T-cell (primary cell): ENCODE data around the gene DDX17. TPM values are rescaled to one million over a fixed set of nuclear protein-coding genes. Genes with fewer than 3 reads are reported as not detected.

Experiments
- ATAC-seq, 4 experiments: fragments of 200-7000 bp in 3 of 4; fragments of 150-1000 bp in 1 of 4; cut with Tn5 transposase; replicated peaks in 1 of 4; 1 replicate in 3 of 4; 2 replicates in 1 of 4; pipeline ENCODE4 v1.10.0; 2021; ENCODE audit warnings: moderate library complexity in 3 of 4, mild to moderate bottlenecking in 2 of 4, moderate number of reproducible peaks in 1 of 4
- CTCF ChIA-PET, 2 donors: fragments of 300-600 bp; sonication (Branson Sonifier 250); formaldehyde crosslinking; loops; one replicate each; lab custom pipeline; 2022; ENCODE audit warnings: antibody characterized with exemption in 2 of 2; lab: Charles Lee
- POLR2A ChIA-PET, 2 donors: fragments of 300-600 bp; sonication (Branson Sonifier 250); formaldehyde crosslinking; loops; one replicate each; lab custom pipeline; 2022; ENCODE audit warnings: antibody characterized with exemption in 2 of 2; lab: Charles Lee
- DNase-seq, 35 experiments: peaks; one replicate each; pipeline versions ENCODE4 v3.0.0 to v3.0.0-alpha.2; 2013 to 2023
- H3K27ac ChIP-seq: one replicate; pipeline ENCODE4 v1.5.1; 2013; ENCODE audit warnings: low read length
- H3K27me3 ChIP-seq, 2 experiments: replicated peaks in 1 of 2; 1 replicate in 1 of 2; 2 replicates in 1 of 2; pipeline versions ENCODE4 v1.6.1 to v1.7.0; 2013; ENCODE audit warnings: low read length in 1 of 2, mixed read lengths in 1 of 2; ENCODE audit not compliant: control insufficient read depth in 2 of 2, insufficient read depth in 2 of 2; ENCODE audit errors: extremely low read depth in 1 of 2
- H3K36me3 ChIP-seq, 2 donors: 1 replicate in 1 of 2; 2 replicates in 1 of 2; pipeline versions ENCODE4 v1.6.1 to v1.7.0; 2013; ENCODE audit warnings: low read length in 1 of 2; ENCODE audit not compliant: control insufficient read depth in 2 of 2, insufficient read depth in 1 of 2; ENCODE audit errors: extremely low read depth in 1 of 2
- H3K4me1 ChIP-seq, 2 experiments: 1 replicate in 1 of 2; 2 replicates in 1 of 2; pipeline versions ENCODE4 v1.6.1 to v1.7.0; 2013; ENCODE audit warnings: low read length in 2 of 2, mixed read lengths in 1 of 2; ENCODE audit not compliant: insufficient read depth in 2 of 2, control insufficient read depth in 1 of 2; ENCODE audit errors: extremely low read depth in 1 of 2
- H3K4me3 ChIP-seq, 2 donors: 1 replicate in 1 of 2; 2 replicates in 1 of 2; pipeline versions ENCODE4 v1.5.1 to v1.7.0; 2013; ENCODE audit warnings: mild to moderate bottlenecking in 2 of 2, low read length in 1 of 2, moderate library complexity in 1 of 2; ENCODE audit not compliant: control insufficient read depth in 1 of 2; ENCODE audit errors: extremely low read depth in 1 of 2
- H3K9me3 ChIP-seq: 2 replicates; pipeline ENCODE4 v1.7.0; 2013
- H3K27ac Mint-ChIP-seq, 2 donors: one replicate each; pipeline ENCODE4 v1.8.0; 2020 to 2021; ENCODE audit warnings: mild to moderate bottlenecking in 2 of 2, mixed read lengths in 2 of 2
- H3K27me3 Mint-ChIP-seq, 2 donors: one replicate each; pipeline ENCODE4 v1.8.0; 2021 to 2022; ENCODE audit warnings: mixed read lengths in 2 of 2
- H3K36me3 Mint-ChIP-seq: one replicate; pipeline ENCODE4 v1.8.0; 2021; ENCODE audit warnings: mixed read lengths
- H3K4me1 Mint-ChIP-seq, 3 donors: one replicate each; pipeline ENCODE4 v1.8.0; 2020 to 2022; ENCODE audit warnings: mixed read lengths in 3 of 3, mild to moderate bottlenecking in 1 of 3
- H3K4me3 Mint-ChIP-seq, 3 donors: one replicate each; pipeline ENCODE4 v1.8.0; 2020 to 2022; ENCODE audit warnings: mild to moderate bottlenecking in 3 of 3, mixed read lengths in 3 of 3, moderate library complexity in 3 of 3
- H3K9me3 Mint-ChIP-seq, 3 donors: one replicate each; pipeline ENCODE4 v1.8.0; 2020 to 2022; ENCODE audit warnings: mixed read lengths in 3 of 3
- WGBS: methylation state at CpG from one replicate; pipeline ENCODE4 v1.1.5; 2013; ENCODE audit warnings: missing lambda C conversion rate; ENCODE audit not compliant: insufficient coverage; 5-methylcytosine and 5-hydroxymethylcytosine counted together
- total RNA-seq, 35 experiments: library from RNA in 6 of 35; stranded (reverse) in 6 of 35; fragments of 120-200 nt in 1 of 35; gene quantifications; one replicate each; pipeline versions ENCODE4 v1.2.1 to v1.2.4 and lab custom pipeline; 2013 to 2026

DDX17 gene
- total RNA-seq, 5 donors from 2014 or later (not counting 1 experiment from before 2014, with no cell fraction given), result 589 to 907 (median 850) TPM

DNA sequence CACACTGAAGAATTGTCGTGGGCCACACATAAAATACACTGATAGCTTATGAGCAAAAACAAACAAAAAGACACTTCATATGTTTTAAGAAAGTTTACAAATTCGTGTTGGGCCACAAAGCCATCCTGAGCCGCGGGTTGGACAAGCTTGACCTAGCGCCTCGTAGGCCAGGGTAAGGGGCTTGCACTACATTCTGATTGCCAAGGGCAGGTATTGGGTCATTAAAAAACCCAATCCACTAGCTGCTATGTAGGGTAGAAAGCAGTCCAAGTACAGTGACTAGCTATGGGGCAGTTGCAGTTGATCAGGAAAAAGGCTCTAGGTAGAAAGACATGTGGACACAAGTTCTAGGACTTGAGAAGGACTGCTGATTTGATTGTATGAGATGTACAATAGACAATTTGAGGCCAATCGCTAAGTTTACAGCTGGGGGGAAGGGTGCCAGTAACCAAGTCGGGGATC, 24.2 kb downstream of the DDX17 start:
- Mint-ChIP-seq H3K27me3 (no peaks in the 10 kb centered on the region), H3K9me3 (no peaks in the 10 kb centered on the region), H3K4me1 (peaks cover 21 to 28% (median 27%) of the 10 kb centered on the region in 3 donors), H3K4me3 (no peak overlapping the region), H3K27ac (no peak overlapping the region), H3K36me3 (peaks cover 51% of the 10 kb centered on the region)
- Histone ChIP-seq H3K4me1 (peaks cover 0 to 5% of the 10 kb centered on the region in 2 experiments), H3K9me3 (no peaks in the 10 kb centered on the region), H3K4me3 (no peak overlapping the region), H3K27ac (no peak overlapping the region), H3K36me3 (peaks cover 10 to 71% of the 10 kb centered on the region in 2 donors), H3K27me3 (no peaks in the 10 kb centered on the region)
- ATAC-seq (peak in 1 of 4 experiments; percentile 5), DNase-seq (no peak)
- 97% methylated on average over 6 of the region's 8 CpGs for WGBS
- ChIA-PET POLR2A (no interaction called here), CTCF (no interaction called here)

GRCh38 chr22:38481162-38481870, 24.8 kb downstream of the DDX17 start:
- Histone ChIP-seq H3K27me3 (no peaks in the 10 kb centered on the region), H3K9me3 (no peaks in the 10 kb centered on the region), H3K4me1 (peaks cover 0 to 5% of the 10 kb centered on the region in 2 experiments), H3K36me3 (peaks cover 10 to 65% of the 10 kb centered on the region in 2 donors), H3K27ac (no peak overlapping the region), H3K4me3 (no peak overlapping the region)
- no peak for ATAC-seq
- no peaks in the 10 kb centered on the region for H3K27me3 Mint-ChIP-seq
- peaks cover 17 to 23% (median 21%) of the 10 kb centered on the region in 3 donors for H3K4me1 Mint-ChIP-seq
- H3K27ac Mint-ChIP-seq, result peak overlapping the region; percentile 5 to 7
- H3K36me3 Mint-ChIP-seq, result peaks cover 45% of the 10 kb centered on the region
- POLR2A ChIA-PET, result no interaction called here
- no peak for DNase-seq
- H3K9me3 Mint-ChIP-seq, result no peaks in the 10 kb centered on the region
- no CpG with 5 or more reads among the region's 3 CpGs for WGBS
- CTCF ChIA-PET, result interaction anchor here in 1 of 2 donors (0.5 kb wide), 1 partner anchor 188 kb away, joined by 3 read pairs; no protein-coding TSS in a partner anchor
- H3K4me3 Mint-ChIP-seq, result no peak overlapping the region

DNA sequence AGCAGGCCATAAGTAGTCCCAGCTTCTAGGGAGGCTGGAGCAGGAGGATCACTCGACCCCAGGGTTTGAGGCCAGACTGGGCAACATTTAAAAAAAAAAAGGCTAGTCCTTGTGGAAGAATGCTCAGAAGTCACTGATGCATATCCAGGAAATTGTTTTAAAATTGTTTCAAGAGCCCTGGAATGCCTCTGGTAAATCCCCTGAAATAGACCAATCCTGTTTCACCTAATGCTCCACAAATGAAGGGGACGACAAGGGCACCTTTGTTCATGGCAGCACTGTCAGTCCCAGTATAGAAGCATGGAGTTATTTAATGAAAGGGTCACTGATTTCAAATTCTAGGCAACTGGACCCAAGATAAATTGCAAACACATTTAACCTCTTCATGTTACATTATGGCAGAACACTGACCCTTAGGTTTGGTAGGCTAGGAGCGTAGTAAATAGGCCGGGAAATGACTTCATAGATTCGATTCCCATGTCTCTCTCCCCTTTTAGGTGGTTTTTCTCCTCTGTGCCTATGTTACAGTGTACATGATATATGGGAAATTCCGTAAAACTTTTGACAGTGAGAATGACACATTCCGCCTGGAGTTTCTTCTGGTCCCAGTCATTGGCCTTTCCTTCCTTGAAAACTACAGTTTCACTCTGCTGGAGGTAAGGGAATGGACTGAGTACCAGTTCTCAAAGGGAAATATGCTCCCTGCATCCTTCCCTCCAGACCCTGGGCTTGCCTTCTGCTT, 26.8 kb downstream of the DDX17 start:
- H3K27ac ChIP-seq, result no peak overlapping the region
- CTCF ChIA-PET, result no interaction called here
- Mint-ChIP-seq H3K4me3 (no peak overlapping the region), H3K27me3 (no peaks in the 10 kb centered on the region), H3K27ac (peak overlapping the region in 1 of 2 donors; percentile 52), H3K4me1 (peaks cover 6 to 11% (median 10%) of the 10 kb centered on the region in 3 donors), H3K9me3 (no peaks in the 10 kb centered on the region), H3K36me3 (peaks cover 31% of the 10 kb centered on the region)
- DNase-seq (no peak), ATAC-seq (no peak)
- H3K4me1 ChIP-seq, result no peaks in the 10 kb centered on the region
- 100% methylated on average over 1 of the region's 7 CpGs for WGBS
- H3K36me3 ChIP-seq, result peaks cover 6 to 45% of the 10 kb centered on the region in 2 donors
- POLR2A ChIA-PET, result interaction anchor here (0.6 to 0.7 kb wide), 2 partner anchors 21 to 271 kb away, joined by 9 to 11 read pairs; no protein-coding TSS in a partner anchor
- no peaks in the 10 kb centered on the region for H3K9me3 ChIP-seq
- no peak overlapping the region for H3K4me3 ChIP-seq
- no peaks in the 10 kb centered on the region for H3K27me3 ChIP-seq

DNA sequence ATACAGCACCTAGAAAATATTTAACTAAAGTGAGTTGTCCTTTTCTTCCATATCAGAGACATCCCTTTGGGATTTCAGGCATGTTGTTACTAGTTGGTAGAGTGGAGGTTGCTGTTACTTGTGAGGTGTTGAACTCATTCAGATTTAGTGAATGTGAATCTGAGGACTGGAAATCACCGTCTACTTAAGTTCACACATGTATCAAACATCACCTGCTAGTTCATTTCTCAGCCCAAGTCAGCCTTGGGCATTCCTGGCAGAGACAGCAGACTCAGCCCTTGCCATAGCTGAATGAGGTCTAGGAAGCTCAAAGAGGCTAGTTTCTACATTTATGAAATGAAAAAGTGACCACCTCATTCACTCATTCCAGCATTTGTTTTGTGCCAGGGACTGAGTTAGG, 28.5 kb downstream of the DDX17 start:
- WGBS, result no CpG with 5 or more reads among the region's 1 CpG
- no peaks in the 10 kb centered on the region for H3K9me3 ChIP-seq
- DNase-seq (no peak), ATAC-seq (no peak)
- Mint-ChIP-seq H3K27ac (peak overlapping the region in 1 of 2 donors; percentile 19), H3K36me3 (peaks cover 14% of the 10 kb centered on the region), H3K9me3 (no peaks in the 10 kb centered on the region), H3K4me1 (peaks cover 3 to 10% (median 4%) of the 10 kb centered on the region in 3 donors), H3K27me3 (no peaks in the 10 kb centered on the region), H3K4me3 (no peak overlapping the region)
- CTCF ChIA-PET, result no interaction called here
- no peaks in the 10 kb centered on the region for H3K4me1 ChIP-seq
- no peak overlapping the region for H3K27ac ChIP-seq
- H3K36me3 ChIP-seq, result peaks cover 6 to 29% of the 10 kb centered on the region in 2 donors
- H3K27me3 ChIP-seq, result no peaks in the 10 kb centered on the region
- H3K4me3 ChIP-seq, result no peak overlapping the region
- POLR2A ChIA-PET, result no interaction called here

- H3K36me3 ChIP-seq, result peaks cover 0 to under 1% of the 10 kb centered on the region in 2 donors
- no peak for ATAC-seq
- WGBS, result 93% methylated on average over 5 of the region's 10 CpGs
- peaks cover 0 to 21% of the 10 kb centered on the region in 2 experiments for H3K27me3 ChIP-seq
- Mint-ChIP-seq H3K4me3 (no peak overlapping the region), H3K27ac (no peak overlapping the region), H3K4me1 (peaks cover 3 to 5% (median 4%) of the 10 kb centered on the region in 3 donors), H3K9me3 (no peaks in the 10 kb centered on the region), H3K27me3 (peaks cover 0 to 2% of the 10 kb centered on the region in 2 donors), H3K36me3 (no peaks in the 10 kb centered on the region)
- POLR2A ChIA-PET, result no interaction called here
- H3K9me3 ChIP-seq, result no peaks in the 10 kb centered on the region
- no peaks in the 10 kb centered on the region for H3K4me1 ChIP-seq
- H3K27ac ChIP-seq, result no peak overlapping the region
- H3K4me3 ChIP-seq, result no peak overlapping the region
- CTCF ChIA-PET, result interaction anchor here in 1 of 2 donors (0.6 kb wide), 1 partner anchor 217 kb away, joined by 3 read pairs; no protein-coding TSS in a partner anchor
- no peak for DNase-seq
Measured at GRCh38 chr22:38474003-38474607, 32.0 kb downstream of the DDX17 start.

DNA sequence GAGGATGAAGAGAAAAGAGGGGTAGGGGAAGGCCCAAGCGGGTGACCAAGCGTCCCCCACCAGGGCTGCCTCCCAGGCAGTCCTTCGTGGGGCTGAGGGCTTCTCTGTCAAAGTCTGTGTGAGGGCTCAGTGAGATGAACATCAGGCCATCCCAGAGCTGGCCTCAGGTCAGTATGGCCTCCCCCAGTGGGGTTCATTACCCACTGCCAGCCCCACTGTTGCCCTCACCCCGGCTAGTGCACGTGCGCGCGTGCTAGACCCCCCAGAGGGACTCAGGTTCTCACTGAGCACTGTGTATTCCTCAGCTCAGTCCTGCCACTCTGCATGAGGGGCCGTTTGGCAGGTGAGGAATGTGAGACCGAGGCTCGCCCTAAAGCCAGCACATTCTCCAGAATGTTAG, 34.9 kb downstream of the DDX17 start:
- WGBS, result 87% methylated on average over 3 of the region's 11 CpGs

More for the DNA sequence above, 34.9 kb downstream of the DDX17 start:
- no peak overlapping the region for H3K27ac Mint-ChIP-seq
- Histone ChIP-seq H3K9me3 (no peaks in the 10 kb centered on the region), H3K4me1 (peaks cover 4 to 13% of the 10 kb centered on the region in 2 experiments), H3K27ac (no peak overlapping the region), H3K27me3 (peaks cover 2 to 48% of the 10 kb centered on the region in 2 experiments), H3K36me3 (no peaks in the 10 kb centered on the region), H3K4me3 (no peak overlapping the region)
- POLR2A ChIA-PET, result no interaction called here
- CTCF ChIA-PET, result no interaction called here
- no peak for DNase-seq
- no peak overlapping the region for H3K4me3 Mint-ChIP-seq
- H3K9me3 Mint-ChIP-seq, result no peaks in the 10 kb centered on the region
- no peaks in the 10 kb centered on the region for H3K36me3 Mint-ChIP-seq
- H3K27me3 Mint-ChIP-seq, result peaks cover 9 to 17% of the 10 kb centered on the region in 2 donors
- peaks cover 4 to 14% (median 10%) of the 10 kb centered on the region in 3 donors for H3K4me1 Mint-ChIP-seq
- ATAC-seq, result no peak
